ENCODE data around the gene CASZ1.

The CASZ1 gene, protein sequence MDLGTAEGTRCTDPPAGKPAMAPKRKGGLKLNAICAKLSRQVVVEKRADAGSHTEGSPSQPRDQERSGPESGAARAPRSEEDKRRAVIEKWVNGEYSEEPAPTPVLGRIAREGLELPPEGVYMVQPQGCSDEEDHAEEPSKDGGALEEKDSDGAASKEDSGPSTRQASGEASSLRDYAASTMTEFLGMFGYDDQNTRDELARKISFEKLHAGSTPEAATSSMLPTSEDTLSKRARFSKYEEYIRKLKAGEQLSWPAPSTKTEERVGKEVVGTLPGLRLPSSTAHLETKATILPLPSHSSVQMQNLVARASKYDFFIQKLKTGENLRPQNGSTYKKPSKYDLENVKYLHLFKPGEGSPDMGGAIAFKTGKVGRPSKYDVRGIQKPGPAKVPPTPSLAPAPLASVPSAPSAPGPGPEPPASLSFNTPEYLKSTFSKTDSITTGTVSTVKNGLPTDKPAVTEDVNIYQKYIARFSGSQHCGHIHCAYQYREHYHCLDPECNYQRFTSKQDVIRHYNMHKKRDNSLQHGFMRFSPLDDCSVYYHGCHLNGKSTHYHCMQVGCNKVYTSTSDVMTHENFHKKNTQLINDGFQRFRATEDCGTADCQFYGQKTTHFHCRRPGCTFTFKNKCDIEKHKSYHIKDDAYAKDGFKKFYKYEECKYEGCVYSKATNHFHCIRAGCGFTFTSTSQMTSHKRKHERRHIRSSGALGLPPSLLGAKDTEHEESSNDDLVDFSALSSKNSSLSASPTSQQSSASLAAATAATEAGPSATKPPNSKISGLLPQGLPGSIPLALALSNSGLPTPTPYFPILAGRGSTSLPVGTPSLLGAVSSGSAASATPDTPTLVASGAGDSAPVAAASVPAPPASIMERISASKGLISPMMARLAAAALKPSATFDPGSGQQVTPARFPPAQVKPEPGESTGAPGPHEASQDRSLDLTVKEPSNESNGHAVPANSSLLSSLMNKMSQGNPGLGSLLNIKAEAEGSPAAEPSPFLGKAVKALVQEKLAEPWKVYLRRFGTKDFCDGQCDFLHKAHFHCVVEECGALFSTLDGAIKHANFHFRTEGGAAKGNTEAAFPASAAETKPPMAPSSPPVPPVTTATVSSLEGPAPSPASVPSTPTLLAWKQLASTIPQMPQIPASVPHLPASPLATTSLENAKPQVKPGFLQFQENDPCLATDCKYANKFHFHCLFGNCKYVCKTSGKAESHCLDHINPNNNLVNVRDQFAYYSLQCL (N-terminal part only)

GRCh38 chr1:10796029-10796944, at the start of gene CASZ1:
TSS of gene CASZ1 (minus strand) at chr1:10796646. CDS start at chr1:10693889, 102,757 bp downstream.
- DNase-seq, result peak; percentile 29

- DNase-seq, result no peak
Measured at GRCh38 chr1:10843697-10844096, 47.3 kb upstream of the CASZ1 start.

GRCh38 chr1:10841118-10841517, 44.7 kb upstream of the CASZ1 start:
- no peak for DNase-seq

GRCh38 chr1:10839188-10839770, 42.8 kb upstream of the CASZ1 start:
- DNase-seq, result no peak

DNA sequence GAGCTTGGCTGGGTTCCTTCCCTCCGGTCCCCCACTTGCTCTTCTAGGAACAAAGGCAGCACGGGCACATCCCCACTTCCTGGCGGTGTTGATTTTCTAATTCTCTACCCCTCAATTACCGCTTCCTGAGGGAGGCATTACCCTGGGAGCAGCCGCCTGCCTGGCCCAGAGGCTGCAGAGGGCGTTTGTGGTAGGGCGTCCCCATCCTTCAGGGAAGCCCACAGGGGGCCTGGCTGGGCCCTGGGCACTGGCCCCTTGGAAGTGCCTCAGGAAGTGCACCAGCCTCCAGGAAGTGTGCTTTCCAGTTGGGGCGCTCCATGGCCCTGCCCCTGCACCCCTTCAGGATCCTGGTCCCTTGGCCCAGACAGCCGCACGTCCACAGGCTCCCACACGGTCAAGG, 42.1 kb upstream of the CASZ1 start:
- DNase-seq, result no peak

DNA sequence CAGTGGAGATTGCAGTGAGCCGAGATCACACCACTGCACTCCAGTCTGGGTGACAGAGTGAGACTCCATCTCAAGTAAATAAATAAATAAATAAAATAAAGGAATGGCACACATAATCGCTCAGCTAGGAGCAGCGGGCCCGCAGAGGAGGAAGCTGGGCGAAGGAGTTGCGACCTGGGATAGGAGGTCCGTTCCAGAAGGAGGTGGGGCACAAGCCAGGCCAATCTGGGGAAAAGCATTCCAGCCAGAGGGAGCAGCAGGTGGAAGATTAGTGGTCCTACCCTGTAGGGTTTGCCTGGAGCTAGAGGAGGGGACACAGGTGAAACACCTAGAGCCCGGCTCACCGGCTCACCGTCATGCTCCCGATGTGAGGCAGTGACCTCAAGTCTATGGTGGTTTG, 40.3 kb upstream of the CASZ1 start:
- no peak for DNase-seq

- DNase-seq, result peak; percentile 40
Measured at GRCh38 chr1:10835822-10836421, 39.5 kb upstream of the CASZ1 start.

DNA sequence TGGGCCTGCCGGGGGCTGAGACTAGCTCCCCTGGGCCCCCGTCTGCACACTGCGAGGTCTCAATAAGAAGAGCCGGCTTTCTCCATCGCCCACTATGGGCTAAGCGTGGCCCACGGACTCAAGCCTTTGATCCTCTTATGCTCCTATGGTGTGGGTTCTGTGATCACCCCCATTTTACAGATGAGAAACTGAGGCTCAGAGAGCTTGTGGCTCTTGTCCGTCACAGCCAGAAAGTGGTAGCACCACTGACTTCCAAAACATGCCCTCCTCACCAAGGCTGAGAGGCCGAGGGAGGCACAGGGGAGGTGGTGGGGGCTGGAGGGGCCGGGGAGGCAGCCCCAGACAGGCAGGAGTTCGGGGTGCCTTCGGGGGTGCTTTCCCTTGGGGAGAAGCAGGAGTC, 39.0 kb upstream of the CASZ1 start:
- DNase-seq, result no peak

DNA sequence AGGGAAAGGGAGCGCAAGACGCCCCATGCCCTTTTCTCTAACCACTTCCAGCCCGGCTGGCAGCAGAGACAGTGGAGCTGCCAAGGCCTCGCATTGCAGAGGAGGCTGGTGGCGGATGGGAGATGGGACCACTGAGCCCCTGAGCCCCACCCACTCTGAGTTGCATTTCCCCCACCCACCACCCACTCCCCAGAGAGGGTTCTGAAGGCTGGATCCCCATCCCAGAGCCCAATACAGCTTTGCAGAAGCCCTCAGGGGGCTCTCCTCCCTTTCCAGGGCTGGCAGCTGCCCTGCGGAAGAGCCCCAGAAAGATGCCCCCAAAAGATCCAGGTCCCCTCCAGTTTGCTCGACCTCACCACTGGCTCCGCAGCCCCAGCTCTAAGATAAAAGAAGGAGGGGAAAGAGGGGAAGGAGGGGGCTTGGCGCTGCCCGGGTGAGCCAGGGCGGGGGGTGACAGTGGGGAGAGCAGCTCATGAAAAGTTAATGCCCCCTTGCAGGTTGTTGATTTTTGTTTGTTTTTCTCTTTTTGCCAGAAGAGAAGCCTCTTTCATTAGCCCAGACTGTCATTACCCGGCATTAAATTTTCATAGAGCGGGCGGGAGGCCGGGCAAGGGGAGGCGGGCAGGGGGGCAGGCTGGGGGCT, 38.4 kb upstream of the CASZ1 start:
- no peak for DNase-seq

- DNase-seq, result peak; percentile 15
Measured at GRCh38 chr1:10833630-10834557, 37.4 kb upstream of the CASZ1 start.

DNA sequence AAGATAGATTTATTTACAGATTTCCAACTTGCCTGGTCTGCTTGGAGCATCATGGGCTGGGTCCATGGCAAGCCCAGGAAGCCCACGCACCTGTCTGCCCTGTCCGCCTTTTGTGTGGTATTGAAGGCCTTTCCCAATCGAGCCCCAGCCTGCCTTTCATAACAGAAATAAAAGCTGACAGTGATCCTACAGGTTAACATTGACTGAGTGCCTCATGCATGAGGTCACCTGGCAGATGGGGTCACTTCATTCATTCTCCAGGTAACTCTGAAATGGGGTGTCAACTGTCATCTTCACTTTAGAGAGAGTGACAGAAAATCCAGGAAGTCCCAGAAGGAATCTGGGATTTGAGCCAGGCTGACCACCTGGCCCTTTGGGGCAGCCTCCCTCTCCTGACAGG, 36.3 kb upstream of the CASZ1 start:
- no peak for DNase-seq

DNA sequence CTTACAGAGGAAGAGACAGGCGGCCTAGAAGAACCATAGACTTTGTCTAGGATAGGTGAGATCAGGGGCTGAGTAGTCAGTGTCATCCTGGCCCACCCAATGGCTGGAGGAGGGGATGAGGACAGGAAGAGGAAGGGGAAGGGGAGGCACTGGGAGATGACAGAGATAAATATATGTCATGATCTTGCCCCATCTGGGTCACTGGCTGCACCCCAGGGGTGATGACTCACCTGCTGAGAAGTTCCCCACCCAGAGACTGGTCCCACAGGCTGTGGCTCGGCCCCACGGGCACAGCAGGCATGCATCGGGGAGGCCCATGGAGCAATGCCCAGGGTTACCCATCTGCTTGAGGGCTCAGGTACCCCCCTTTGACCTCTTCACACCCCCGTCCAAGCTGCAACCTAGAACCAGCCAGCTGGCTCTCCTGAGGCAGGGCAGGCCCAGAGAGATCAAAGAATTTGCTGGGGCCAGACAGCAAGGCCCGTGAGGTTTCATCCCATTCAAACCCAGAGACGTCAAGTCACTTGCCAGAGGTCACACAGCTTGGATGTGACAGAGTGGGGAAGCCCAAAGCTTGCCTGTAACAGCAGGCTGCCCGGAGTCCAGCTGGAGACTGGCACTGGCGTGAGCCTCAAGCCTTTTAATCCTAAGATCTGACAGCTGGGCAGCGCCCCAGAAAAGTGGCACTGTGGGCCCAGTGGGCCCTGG, 34.7 kb upstream of the CASZ1 start:
- DNase-seq, result no peak

DNA sequence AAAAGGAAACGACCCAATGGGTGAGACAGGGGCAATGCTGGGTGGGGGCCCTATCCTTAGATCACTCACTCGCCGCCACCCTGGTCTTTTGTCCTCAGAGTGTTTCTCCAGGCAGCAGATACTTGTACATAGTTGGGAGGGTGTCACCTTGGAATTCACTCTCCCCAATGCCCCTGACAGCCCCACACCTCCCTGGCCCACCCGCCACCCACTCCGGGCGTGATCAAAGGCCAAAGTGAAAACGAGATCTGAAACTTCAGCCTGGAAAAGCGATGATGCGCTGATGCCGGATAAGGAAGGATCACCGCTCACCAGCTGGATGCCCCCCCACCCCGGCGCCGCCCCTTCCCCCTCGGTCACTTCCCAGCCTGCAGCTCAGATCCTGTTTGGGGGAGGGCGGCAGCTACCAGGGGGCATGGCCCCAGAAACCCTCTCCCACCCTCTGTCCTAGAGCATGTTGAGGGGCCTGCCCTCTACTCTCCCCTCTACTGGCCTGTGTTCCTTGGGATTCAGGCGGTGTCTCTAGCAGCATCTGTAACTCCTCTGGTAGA, 33.6 kb upstream of the CASZ1 start:
- DNase-seq, result no peak

DNA sequence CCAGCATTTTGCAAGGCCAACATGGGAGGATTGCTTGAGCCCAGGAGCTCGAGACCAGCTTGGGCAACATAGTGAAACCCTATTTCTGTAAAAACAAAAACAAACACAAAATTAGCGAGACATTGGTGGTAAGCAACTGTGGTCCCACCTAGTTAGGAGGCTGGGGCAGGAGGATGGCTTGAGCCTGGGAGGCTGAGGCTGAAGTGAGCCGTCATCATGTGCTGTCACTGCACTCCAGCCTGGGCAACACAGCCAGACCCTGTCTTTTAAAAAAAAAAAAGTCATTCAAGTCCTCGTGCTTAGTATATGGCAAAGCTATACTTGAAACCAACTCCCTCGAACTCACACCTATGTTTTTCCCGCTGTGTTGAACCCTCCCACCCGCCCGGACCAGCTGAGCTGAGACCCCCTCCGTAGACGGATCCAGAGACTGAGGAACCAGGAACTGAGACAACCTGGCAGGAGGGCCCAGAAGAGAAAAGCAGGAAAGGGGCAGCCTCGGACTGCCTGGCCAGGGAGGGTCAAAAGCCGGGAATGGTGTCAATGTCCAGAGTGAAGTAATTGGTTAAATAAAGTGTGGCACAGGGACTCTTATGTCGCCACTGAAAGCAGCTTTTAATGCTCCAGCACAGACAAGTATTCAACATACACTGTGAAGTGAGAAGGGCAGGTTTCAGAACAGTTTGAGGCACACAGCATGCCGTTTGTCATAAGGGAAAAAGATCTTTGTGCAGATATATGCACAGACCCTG, 32.8 kb upstream of the CASZ1 start:
- DNase-seq, result no peak

GRCh38 chr1:10827377-10828333, 31.2 kb upstream of the CASZ1 start:
- no peak for DNase-seq

GRCh38 chr1:10825592-10825991, 29.1 kb upstream of the CASZ1 start:
- no peak for DNase-seq
